CD4-positive, alpha-beta T cell treated with Interleukin-6 for 4 hours (primary cell): Measurements from ENCODE around the gene RNF149.
"Not testable (repeated sequence)": the region's sequence is repeated elsewhere in the genome, so short reads cannot be mapped to it uniquely, and the experiment has no call there.

ENCODE experiments used
- DNase-seq: peaks from one replicate; pipeline ENCODE4 v3.0.0-alpha.2; 2020; ENCODE audit warnings: mixed read lengths

Gene RNF149

DNA sequence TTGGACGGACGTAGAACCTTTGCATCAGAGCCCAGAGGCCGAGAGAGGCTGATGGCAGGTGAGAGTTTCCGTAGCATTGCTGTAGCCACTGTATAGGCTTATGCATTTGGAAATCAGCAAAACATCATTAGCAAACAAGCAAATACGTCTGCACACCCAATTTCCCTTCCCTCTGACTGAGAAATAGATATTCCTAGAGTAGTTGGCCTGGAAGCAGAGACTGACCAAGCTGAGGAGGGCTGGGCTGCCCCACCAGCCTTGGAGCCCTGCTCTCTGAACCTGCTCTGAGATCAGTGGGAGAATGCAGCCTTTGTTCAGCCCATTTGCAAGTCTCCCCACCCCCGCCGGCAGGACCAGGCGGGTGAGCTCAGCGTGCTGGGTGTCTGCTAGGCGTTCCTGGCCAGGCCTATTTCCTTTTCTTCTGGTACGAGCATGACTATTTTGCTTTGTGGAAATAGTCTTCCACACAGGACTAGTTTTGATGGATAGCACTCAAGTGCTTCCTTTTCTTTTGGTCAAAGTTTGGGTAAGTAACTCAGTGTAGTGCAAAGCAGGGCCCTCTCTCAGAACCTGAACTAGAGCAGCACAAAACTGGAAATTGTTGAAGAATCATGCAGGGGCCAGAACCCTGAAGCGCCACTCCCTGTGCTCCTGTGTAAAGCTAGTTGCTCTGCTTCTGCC is 21.9 kb upstream of the RNF149 start:
- DNase-seq, result peak; percentile 67

DNA sequence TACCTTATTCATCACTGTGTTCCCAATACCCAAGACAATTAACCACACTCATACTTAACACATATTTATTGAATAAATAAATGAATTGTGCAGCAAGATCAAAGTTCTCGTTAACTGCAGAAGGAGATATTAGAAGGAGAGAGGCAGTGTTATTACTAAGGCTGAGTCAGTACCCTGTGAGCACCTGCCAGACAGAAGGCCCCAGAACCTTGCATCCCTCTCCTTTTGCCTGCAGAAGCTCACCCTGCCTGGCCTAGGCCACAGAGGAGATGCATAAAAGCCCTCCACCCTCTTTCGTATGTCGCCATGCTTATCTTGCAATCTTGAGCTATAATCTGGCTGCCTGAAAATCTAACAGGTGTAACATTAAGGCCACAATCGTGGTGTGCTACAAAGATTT is 20.5 kb upstream of the RNF149 start:
- peak; percentile 43 for DNase-seq

DNA sequence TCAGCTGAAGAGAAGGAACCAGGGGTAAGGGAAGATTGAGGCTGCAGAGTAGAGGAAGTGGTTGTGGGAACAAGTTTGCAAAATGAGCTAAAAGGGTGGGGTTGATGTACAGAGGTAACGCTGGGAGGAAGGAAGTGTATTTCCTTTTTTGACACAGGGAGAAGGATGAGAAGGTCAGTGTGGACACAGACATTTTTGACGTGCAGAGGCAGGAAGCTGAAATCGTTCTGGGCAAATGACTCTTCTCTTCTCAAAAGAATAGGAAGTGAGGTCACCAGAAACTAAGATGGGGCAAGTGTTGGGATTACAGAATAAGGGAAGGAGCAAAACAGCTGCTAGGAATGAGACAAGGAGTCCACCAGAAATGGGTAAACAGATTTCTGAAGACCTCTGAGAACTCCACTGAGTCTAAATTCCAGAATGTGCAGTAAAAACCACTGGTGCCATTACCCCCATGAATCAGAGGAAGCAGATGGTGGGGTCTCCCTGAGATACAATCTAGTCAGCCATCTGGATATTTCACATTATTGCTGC is 20.0 kb upstream of the RNF149 start:
- DNase-seq, result peak; percentile 57

DNA sequence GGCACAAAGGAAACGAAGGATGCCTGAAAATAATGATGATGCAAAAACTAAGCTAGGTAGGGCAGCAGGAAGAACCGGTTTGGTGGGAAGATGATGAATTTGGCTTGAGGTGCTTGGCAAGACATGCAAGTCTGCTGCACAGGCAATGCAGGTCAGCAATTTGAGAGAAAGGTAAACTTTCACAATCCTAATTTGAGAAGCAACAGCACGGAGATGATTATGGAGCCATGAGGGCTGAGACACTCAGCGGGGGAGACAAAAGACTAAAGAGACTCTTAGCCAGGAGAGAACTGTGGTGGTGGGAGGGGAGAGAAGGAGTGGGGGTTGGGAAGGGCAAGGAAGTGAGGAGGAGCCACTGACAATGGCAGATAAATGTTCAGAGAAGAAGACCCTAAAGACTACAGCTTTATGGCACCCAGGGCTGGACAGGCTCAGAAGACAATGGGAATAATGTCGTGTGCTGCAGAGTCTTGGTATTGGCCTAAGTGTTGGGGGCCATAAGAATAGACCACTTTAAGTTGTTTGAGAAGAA is 19.4 kb upstream of the RNF149 start:
- no peak for DNase-seq

DNA sequence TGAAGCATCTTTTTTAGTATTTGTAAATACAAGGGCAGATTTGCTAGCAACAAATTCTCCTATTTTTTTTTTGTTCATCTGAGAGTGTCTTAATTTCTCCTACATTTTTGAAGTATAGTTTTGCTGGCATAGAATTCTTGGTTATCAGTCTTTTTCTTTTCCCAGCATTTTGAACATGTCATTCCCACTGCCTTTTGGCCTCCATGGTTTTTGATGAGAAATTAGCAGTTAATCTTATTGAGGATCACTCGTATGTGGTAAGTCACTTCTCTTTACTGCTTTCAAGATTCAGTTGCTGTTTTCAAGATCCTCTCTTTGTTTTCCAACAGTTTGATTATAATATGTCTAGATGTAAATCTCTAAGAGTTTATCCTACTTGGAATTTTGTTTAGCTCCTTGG is 16.9 kb upstream of the RNF149 start:
- DNase-seq, result no peak

DNA sequence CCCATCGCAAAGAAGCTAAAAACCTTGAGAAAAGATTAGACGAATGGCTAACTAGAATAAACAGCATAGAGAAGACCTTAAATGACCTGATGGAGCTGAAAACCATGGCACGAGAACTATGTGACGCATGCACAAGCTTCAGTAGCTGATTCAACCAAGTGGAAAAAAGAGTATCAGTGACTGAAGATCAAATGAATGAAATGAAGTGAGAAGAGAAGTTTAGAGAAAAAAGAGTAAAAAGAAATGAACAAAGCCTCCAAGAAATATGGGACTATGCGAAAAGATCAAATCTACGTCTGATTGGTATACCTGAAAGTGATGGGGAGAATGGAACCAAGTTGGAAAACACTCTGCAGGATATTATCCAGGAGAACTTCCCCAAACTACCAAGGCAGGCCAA is 8.1 kb upstream of the RNF149 start:
- not testable (repeated sequence) for DNase-seq

DNA sequence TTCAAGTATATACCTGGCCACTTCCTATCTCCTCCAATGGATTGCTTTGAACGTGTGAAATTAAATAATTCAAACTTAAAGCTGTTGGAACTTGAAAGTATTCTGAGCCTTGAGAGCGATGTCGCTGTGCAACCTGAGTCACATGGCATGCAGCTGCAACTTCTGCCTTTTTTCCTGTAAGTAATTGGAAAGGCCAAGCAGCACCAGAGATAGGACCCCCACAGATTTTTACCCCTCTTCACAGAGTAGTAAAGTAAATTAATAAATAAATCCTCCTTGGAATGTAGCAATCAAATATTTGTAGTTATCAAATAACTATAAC is 3.2 kb upstream of the RNF149 start:
- peak; percentile 40 for DNase-seq

DNA sequence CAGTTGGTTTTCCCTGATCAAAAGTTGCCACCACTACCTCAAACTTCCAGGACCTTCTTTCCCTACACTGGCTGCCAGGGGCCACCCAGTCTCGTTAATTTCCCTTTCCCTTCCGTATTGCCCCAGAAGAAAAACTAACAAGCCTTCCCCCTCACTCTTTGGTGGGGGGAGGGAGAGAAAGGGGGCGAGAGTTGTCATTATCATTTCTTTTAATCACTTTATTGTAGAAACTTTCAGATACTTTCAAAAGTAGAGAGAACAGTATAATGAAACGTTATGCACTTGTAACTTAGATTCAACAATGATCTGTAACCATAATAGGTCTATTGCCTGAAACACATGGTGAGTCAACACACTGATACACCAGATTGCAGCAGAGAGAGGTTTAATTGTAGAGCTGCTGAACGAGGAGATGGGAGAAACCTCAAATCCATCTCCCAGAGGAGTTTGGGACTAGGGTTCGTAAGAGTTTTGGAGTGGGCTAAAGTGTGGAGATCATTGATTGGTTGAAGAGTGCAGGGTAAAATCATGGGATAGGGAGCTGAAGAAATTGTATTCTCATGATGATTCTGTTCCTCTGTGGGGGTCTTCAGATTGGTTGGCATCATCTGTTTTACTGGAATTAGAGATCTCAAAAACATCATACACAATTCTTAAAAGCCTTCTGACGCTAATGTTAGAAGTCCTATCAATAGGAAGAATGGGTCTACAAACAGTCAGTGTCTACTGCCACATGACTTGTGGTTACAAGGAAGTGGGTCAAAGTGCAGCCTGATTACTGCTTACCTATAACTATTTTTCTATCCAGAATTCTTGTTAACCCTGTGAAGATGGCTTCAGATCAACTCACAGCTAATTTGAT is 2.6 kb upstream of the RNF149 start:
- DNase-seq, result peak; percentile 40

DNA sequence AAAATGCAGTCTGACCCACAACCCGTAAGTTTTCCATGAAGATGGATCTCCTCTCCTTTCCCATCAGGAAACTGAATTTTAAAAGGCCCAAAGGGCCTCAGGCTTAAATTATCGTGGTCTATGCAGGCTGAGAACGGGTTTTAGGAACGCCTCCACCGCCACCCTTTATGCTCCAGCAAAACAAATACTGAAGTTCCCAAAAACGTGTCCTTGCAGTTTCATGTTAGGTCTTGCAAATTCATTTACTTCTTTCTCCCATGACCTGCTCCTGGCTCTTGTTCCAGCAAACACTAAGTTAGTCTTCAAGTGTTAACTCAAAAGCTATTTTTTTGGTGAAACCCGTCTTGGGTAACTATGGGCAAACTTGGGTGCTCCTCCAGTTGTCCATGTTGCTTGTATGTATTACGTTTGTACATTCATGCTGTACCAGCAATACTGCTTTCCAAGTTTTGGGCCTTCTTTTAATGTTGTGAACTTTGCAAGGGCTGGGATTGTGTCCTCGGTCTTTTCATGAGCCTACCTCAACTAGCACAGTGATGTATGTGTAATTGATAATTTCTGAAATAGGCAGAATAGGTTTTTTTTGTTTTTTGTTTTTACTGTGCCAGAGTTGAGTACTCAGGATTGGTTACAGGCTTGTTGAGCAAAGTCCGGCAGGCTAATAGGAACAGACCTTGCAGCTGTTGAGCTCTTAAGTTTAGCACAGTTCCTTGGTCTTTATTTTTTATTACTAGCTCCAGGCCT is 1.8 kb upstream of the RNF149 start:
- DNase-seq, result no peak

DNA sequence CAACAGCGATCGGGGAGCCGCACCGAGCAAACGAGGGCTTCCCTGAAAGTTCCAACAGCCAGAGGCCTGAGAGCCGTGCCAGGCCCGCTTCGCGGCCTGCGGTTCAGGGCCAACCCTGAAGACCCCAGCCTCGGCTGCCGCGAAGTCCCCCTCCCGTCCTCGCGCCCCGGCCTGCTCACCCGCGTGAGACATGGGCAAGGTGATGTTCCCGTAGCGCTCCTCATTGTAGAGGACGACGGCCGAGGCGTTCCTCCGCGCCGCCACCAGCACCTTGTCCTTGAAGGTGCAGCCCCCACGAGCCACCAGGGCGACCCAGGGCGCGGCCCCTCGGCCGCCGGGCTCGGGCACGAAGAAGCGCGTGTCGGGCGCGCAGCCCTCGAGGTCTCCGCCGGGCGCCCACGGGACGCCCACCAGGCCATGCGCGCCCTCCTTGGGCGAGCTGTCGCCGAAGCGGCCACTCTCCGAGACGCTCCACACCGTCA is 510 bp downstream of the RNF149 start:
- peak; percentile 36 for DNase-seq

DNA sequence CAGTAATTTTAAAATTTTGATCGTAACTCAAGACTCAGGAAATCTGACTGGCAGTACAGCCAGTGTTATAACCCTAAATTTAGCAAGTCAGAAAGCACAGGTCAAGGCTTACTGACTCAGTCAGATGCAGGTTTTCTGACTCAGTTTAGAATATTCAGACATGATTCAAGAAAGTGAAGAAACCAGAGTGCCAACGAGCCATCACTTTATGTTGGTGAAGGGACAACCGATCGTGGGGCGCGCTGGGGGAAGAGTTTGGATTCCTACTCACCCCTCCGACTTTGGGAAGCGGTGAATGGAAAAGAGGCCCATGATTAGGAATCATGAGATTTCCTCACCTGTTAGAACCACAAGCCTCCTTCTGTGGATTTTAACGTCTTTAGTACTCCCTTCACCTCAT is 998 bp downstream of the RNF149 start:
- peak; percentile 21 for DNase-seq

DNA sequence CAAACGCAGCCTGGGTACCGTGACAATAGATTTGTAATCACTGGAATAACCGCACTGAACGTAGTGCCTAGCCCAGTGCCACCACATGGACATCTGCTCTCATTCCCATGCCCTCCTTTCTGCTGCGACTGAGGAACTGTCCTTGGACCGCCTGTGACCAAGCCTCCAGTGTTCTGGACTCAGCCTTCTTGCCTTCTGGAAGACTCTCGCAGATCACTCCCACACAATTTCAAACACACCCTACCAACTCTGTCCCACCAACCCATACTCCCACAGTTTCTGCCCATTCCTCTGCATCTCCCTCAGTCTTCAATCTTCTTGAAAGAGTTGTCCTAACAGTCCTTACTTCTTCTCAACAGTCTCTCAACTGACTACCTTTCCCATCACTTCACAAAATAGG is 2.1 kb downstream of the RNF149 start:
- no peak for DNase-seq

DNA sequence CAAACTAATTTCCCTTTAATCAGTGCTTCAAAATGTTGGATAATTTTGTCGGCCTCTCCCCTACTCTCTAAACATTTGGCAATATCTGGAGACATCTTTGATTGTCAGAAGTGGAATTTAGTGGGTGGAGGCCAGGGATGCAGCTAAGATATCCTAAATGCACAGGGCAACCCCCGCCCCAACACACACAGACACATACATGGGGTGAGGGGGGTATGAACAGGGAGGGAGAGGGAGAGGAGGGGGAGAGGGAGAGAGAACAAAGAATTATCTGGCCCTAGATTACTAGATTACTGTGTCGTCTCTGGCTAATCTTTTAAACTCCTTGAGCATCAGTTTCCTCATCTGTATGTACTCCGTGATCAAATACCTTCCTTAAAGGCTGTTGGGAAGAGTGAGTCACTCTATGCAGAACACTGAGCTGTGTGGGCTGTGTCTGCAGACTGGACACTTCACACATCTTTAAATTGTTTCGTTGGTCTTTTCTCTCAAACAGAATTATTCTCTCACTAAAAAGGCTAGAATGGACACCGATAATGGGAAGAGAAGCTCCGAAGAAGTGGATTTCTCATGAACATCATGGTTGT is 2.9 kb downstream of the RNF149 start:
- no peak for DNase-seq

DNA sequence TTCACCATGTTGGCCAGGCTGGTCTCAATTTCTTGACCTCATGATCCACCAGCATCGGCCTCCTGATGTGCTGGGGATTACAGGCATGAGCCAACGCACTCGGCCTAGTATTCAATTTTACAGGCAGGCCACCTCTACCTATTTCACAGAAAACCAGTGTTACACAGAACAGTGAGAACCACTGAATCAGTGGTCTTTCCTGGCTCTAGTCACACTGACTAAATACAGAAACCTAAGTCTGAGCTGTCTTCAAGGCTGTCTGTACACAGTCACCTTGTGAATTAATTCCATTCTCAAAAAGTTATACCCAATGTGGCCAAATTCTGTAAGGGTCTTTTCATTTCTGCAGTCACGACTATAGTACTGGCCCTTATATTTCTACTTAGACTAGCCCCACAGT is 3.5 kb downstream of the RNF149 start:
- no peak for DNase-seq

DNA sequence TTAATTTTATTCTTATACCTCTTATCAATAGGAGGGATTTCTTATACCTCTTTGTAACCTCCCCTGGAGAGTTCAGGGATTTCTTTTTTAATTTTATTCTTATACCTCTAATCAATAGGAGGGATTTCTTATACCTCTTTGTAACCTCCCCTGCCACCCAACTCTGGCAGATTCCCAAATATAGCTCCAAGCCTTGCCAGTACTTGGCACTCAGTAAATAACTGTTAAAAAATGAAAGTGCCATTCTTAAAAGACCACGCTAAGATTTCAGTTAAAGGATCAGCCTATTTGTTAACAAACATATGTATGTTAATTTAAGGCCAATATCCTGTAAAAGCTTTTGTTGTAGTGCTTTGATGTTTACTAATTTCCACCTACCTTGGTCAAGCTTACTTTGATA is 4.8 kb downstream of the RNF149 start:
- no peak for DNase-seq

DNA sequence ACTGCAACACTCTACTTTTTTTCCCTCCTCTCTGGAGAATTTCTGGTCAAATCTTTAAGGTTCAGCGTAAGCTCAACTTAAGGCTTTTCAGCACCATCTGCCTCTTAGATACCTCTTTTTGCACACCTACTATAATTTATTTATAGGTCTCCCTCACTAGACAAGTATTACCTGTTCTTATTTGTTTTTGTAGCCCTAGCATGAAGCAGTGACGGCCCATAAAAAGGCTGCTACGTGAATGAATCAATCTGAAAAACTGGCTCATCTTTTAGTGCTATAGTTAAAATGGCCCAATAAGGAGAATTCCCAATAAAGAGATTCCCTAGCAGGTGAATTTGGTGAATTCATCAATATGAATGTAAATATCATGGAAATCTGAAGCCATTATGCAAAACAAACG is 6.5 kb downstream of the RNF149 start:
- no peak for DNase-seq

DNA sequence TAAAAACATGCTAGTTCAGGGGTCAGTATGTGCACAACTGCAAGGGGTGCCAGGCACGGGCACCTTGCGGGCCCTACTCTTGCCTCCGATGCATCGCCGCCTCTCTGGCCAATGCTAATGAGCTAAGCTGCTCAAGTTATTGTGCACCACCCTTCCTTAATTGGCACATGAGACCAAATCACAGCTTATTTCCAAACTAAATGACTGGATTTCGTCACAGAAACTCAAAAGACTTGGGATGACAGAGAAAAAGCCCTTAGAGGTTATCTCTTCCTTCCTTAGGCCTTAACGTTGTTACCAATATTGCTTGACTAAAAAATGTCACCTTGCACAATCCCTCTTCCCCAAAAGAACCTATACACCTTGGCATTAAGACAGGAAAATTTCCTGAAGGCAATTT is 7.7 kb downstream of the RNF149 start:
- no peak for DNase-seq

DNA sequence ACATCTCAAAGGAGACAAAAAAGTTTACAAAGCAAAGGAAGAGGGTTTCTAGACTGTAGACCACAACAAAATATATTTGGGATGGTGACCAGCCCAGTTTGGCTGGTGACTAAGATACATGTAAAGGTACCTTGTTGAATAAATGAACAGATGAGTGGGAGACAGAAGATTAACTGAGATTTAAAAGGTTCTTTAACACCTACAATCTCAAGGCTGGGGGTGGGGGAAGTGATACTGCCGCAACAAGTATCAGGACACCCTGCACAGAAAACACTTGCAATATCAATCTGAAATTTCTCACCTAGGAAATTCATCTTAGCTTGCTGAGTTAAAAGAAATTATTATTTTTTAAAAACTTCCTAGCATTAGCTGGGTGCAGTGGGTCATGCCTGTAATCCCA is 8.3 kb downstream of the RNF149 start:
- DNase-seq, result no peak

DNA sequence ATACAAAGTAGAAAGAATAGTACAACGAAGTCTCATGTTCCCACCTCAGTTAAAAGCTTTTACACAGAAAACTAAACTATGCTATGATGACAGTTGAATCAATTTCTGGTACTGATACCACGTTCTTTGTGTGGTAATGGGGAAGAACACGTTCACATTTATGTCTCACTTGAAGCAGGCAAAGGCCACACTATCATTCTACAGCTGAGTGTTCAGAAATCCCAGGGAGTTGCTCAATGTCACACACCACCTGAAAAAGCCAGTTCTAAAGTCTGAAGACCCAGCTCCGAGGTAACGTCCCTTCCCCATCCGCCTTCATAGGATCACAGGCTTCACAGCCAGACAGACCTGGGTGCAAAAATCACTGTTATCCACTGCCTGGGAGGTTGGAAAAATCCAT is 8.9 kb downstream of the RNF149 start:
- DNase-seq, result no peak

DNA sequence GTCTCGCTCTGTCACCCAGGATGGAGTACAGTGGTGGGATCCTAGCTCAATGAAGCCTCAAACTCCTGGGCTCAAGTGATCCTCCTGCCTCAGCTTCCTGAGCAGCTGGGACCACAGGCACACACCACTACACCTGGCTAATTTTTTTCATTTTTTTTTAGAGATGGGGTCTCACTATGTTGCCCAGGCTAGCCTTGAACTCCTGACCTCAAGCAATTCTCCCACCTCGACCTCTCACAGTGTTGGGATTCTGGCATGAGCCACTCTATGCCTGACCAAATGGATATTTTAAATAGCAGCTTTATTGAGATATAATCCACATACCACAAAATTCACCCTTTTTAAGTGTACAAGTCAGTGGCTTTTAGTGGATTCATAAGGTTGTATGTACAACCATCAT is 11.1 kb downstream of the RNF149 start:
- no peak for DNase-seq

DNA sequence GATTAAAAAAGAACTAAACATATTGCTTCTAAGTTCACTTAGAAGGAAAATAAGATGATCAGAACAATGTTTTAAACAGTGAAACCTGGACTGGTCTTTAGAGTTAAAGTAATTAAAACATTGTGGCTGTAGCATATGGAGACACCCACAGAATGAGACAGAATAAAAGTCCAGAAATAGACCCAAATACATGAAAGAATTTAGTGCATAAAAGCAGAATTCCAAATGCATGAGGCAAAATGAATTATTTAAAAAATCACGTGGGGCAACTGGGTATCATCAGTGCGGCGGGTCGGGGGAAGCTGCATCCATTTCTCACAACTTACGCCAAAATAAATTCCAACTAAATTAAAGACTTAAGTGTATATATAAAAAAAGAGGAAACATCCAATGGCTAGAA is 12.1 kb downstream of the RNF149 start:
- no peak for DNase-seq

DNA sequence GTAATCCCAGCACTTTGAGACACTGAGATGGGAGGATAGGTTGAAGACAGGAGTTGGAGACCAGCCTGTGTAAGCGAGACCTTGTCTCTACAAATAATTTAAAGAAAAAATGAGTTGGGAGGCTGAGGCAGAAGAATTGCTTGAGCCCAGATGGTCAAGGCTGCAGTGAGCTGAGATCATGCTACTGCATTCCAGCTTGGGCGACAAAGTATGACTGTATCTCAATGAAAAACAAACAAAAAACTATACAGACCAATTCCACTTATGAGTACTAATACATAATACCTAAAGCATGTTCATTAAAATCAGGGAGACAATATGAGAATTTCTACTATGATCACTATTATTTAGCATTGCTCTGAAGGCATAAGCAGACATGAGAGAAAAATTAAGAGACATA is 12.6 kb downstream of the RNF149 start:
- no peak for DNase-seq

DNA sequence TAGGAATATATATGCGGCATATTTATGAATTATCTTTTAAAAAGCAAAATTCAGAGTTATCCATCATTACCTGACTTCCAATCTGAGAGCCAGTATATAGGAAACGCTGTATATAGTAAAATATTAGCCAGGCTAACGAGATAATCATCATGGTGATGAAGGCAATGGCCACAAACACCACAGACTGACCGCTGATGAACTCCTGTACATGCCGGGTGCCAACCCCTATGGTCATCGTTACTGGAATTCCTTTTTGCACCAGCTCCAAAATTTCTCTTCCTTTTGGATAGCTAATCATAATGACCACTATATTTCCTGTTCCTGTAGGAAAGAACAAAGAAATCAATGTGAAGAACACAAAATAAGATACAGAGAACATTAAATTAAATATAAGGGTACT is 13.6 kb downstream of the RNF149 start:
- no peak for DNase-seq
